Neural progenitor cell (in vitro differentiated cells): ENCODE data around the gene REM2.

Experiments
- EZH2 ChIP-seq: fragments of 200-600 bp; sonication (generic); IDR thresholded peaks from 2 replicates; pipeline ENCODE4 v1.6.1; 2017; ENCODE audit warnings: antibody characterized with exemption, mild to moderate bottlenecking, moderate library complexity
- EZH2phosphoT487 ChIP-seq: fragments of 200-600 bp; sonication (generic); IDR thresholded peaks from 2 replicates; pipeline ENCODE4 v1.6.1; 2017; ENCODE audit warnings: antibody characterized with exemption
- TF ChIP-seq, protein P1 (sequence below): fragments of 200-600 bp; sonication (generic); IDR thresholded peaks from 2 replicates; pipeline ENCODE4 v1.5.1; 2017; ENCODE audit warnings: antibody characterized with exemption, mild to moderate bottlenecking

DNA sequence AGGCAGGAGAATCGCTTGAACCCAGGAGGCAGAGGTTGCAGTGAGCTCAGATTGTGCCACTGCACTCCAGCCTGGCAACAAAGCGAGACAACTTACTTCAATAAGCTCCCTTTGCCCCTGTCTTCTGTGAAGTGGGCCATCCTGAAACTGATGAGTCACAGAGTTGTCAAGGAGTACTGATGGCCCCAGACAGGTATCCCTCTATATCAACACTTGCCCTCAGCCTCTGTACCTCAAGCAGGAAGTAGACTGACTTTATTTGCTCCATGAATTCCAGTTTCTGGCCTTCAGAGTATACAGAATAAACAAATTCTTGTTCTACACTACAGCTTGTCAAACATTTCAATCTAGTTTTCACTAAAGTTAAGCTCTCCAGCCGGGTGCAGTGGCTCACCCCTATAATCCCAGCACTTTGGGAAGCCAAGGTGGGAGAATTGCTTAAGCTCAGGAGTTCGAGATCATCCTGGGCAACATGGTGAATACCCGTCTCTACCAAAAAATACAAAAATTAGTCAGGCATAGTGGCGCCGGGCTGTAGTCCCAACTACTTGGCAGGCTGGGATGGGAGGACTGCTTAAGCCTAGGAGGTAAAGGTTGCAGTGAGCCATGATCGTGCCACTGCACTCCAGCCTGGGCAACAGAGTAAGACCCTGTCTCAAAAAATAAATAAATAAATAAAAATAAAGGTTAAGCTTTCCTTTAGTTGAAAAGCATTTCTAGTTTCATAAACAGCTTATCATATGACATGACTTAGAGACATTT is 27.9 kb upstream of the REM2 start:
- TF ChIP-seq, protein P1, sequence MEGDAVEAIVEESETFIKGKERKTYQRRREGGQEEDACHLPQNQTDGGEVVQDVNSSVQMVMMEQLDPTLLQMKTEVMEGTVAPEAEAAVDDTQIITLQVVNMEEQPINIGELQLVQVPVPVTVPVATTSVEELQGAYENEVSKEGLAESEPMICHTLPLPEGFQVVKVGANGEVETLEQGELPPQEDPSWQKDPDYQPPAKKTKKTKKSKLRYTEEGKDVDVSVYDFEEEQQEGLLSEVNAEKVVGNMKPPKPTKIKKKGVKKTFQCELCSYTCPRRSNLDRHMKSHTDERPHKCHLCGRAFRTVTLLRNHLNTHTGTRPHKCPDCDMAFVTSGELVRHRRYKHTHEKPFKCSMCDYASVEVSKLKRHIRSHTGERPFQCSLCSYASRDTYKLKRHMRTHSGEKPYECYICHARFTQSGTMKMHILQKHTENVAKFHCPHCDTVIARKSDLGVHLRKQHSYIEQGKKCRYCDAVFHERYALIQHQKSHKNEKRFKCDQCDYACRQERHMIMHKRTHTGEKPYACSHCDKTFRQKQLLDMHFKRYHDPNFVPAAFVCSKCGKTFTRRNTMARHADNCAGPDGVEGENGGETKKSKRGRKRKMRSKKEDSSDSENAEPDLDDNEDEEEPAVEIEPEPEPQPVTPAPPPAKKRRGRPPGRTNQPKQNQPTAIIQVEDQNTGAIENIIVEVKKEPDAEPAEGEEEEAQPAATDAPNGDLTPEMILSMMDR: no peak
- no peak for TF ChIP-seq EZH2
- TF ChIP-seq EZH2phosphoT487: no peak
